Loucy (cell line): ENCODE results near the gene COL17A1.
A peak's percentile ranks its signal among the peaks of the same experiment; 100 is the strongest.

Experiments
- H2AFZ ChIP-seq: fragments of 200-600 bp; sonication (generic); 2 replicates; pipeline ENCODE4 v1.6.0; 2016; ENCODE audit warnings: antibody characterized with exemption, mild to moderate bottlenecking, low read length, moderate library complexity
- H3F3A ChIP-seq: fragments of 200-600 bp; 2 replicates; pipeline ENCODE4 v1.6.0; 2016; ENCODE audit warnings: antibody characterized with exemption, low read depth, mild to moderate bottlenecking
- H3K27me3 ChIP-seq: fragments of 200-600 bp; sonication (generic); 2 replicates; pipeline ENCODE4 v1.6.1; 2014; ENCODE audit warnings: low read length, mild to moderate bottlenecking; ENCODE audit not compliant: insufficient read depth, poor library complexity, severe bottlenecking
- H3K36me3 ChIP-seq: fragments of 200-600 bp; sonication (generic); 2 replicates; pipeline ENCODE4 v1.6.1; 2016; ENCODE audit warnings: low read length; ENCODE audit not compliant: insufficient read depth
- H3K4me1 ChIP-seq: fragments of 200-600 bp; sonication (generic); 2 replicates; pipeline ENCODE4 v1.5.1; 2014; ENCODE audit warnings: low read length, mild to moderate bottlenecking; ENCODE audit not compliant: insufficient read depth, poor library complexity, severe bottlenecking
- H3K4me2 ChIP-seq: fragments of 200-600 bp; sonication (generic); 2 replicates; pipeline ENCODE4 v1.6.0; 2014; ENCODE audit warnings: antibody characterized with exemption, low read length, low read depth, mild to moderate bottlenecking; ENCODE audit not compliant: poor library complexity, severe bottlenecking
- H3K4me3 ChIP-seq: fragments of 200-600 bp; sonication (generic); 2 replicates; pipeline ENCODE4 v1.5.1; 2014; ENCODE audit warnings: low read length, mild to moderate bottlenecking, mixed read lengths; ENCODE audit not compliant: poor library complexity, severe bottlenecking
- H3K79me2 ChIP-seq: fragments of 200-600 bp; sonication (generic); 2 replicates; pipeline ENCODE4 v1.6.1; 2014; ENCODE audit warnings: low read length; ENCODE audit not compliant: insufficient read depth
- H3K9ac ChIP-seq: fragments of 200-600 bp; sonication (generic); 2 replicates; pipeline ENCODE4 v1.6.0; 2014; ENCODE audit warnings: mild to moderate bottlenecking, low read depth, low read length, moderate library complexity; ENCODE audit not compliant: poor library complexity, severe bottlenecking
- H3K9me2 ChIP-seq: fragments of 200-600 bp; sonication (generic); replicated peaks from 2 replicates; pipeline ENCODE4 v1.6.1; 2016; ENCODE audit warnings: low read depth, low read length, mixed read lengths
- H3K9me3 ChIP-seq: fragments of 200-600 bp; sonication (generic); 2 replicates; pipeline ENCODE4 v1.6.1; 2014; ENCODE audit warnings: mild to moderate bottlenecking, antibody characterized with exemption, low read length, low read depth; ENCODE audit not compliant: insufficient read depth
- H4K20me1 ChIP-seq: fragments of 200-600 bp; sonication (generic); 2 replicates; pipeline ENCODE4 v1.6.0; 2014; ENCODE audit warnings: antibody characterized with exemption, low read length, mild to moderate bottlenecking; ENCODE audit not compliant: insufficient read depth, poor library complexity, severe bottlenecking
- EZH2phosphoT487 ChIP-seq: fragments of 200-600 bp; IDR thresholded peaks from 2 replicates; pipeline ENCODE4 v1.6.1; 2018; ENCODE audit warnings: antibody characterized with exemption, mild to moderate bottlenecking, moderate library complexity, borderline replicate concordance
- TF ChIP-seq, protein P1 (sequence below): fragments of 200-600 bp; sonication (generic); conservative IDR thresholded peaks from 2 replicates; pipeline ENCODE4 v1.5.1; 2014; ENCODE audit warnings: mild to moderate bottlenecking, antibody characterized with exemption, low read length

Gene COL17A1

DNA sequence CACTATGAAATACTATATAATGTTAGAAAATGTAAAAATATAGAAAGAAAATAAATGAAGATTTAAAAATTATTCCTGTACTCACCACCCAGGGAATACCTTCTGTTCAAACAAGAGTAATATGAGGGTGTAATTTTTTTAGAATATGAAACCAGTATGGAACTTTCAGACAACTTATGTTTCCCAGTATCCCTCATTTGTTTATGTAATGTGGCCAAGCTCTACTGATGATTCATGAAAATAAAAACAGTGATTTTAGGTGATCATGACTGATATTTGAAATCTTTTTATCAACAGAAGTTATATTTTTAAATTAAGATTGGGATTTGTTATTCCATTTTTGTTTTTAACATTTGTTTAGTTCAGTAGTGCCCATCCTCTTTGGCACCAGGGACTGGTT is 100.0 kb downstream of the COL17A1 start:
- peaks cover 42% of the 10 kb centered on the region for H3K4me1 ChIP-seq
- H3K27me3 ChIP-seq = no peaks in the 10 kb centered on the region
- TF ChIP-seq, protein P1, sequence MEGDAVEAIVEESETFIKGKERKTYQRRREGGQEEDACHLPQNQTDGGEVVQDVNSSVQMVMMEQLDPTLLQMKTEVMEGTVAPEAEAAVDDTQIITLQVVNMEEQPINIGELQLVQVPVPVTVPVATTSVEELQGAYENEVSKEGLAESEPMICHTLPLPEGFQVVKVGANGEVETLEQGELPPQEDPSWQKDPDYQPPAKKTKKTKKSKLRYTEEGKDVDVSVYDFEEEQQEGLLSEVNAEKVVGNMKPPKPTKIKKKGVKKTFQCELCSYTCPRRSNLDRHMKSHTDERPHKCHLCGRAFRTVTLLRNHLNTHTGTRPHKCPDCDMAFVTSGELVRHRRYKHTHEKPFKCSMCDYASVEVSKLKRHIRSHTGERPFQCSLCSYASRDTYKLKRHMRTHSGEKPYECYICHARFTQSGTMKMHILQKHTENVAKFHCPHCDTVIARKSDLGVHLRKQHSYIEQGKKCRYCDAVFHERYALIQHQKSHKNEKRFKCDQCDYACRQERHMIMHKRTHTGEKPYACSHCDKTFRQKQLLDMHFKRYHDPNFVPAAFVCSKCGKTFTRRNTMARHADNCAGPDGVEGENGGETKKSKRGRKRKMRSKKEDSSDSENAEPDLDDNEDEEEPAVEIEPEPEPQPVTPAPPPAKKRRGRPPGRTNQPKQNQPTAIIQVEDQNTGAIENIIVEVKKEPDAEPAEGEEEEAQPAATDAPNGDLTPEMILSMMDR = no peak
- TF ChIP-seq EZH2phosphoT487 = no peak
- no peak overlapping the region for H3K4me3 ChIP-seq
- H3K36me3 ChIP-seq = no peaks in the 10 kb centered on the region
- H3K9ac ChIP-seq = no peak overlapping the region
- no peak overlapping the region for H2AFZ ChIP-seq
- H3K79me2 ChIP-seq = peaks cover 69% of the 10 kb centered on the region
- H3K9me3 ChIP-seq = no peaks in the 10 kb centered on the region
- H3K9me2 ChIP-seq = no peaks in the 10 kb centered on the region
- no peak overlapping the region for H3K4me2 ChIP-seq
- peaks cover 21% of the 10 kb centered on the region for H3F3A ChIP-seq
- H4K20me1 ChIP-seq = no peaks in the 10 kb centered on the region

DNA sequence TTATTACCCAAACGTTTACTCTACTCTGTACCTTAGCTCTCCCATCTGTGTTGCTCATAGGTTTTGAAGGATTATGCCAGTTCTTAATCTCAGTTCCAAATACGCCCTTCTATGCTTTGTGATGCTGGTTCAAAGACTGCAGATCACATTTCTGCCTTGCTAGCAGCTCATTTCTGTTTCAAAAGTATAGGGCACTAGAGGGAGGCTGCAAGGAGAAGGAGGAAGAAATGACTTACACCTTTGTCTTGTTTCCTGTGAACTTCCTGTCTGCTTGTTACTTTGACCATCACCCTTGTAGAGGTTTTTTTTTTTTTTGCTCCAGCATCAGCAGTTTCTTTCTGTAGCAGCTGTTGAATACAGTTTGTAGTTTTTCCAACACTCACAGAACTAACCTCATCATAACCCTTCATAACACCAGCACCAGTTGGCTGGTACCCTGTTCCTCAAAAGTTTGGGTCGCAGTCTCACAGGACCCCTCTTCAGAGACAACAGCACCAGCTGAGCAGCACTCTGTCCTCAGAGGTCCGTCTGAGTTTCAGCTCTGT is 102.2 kb downstream of the COL17A1 start:
- Histone ChIP-seq H3K79me2 (peaks cover 74% of the 10 kb centered on the region), H3K4me1 (peaks cover 59% of the 10 kb centered on the region), H4K20me1 (no peaks in the 10 kb centered on the region), H3F3A (peaks cover 21% of the 10 kb centered on the region), H3K36me3 (no peaks in the 10 kb centered on the region), H3K9me2 (no peaks in the 10 kb centered on the region), H3K4me3 (peak overlapping the region; percentile 72), H3K27me3 (no peaks in the 10 kb centered on the region), H3K9me3 (no peaks in the 10 kb centered on the region), H3K9ac (peak overlapping the region; percentile 74), H2AFZ (peak overlapping the region; percentile 65), H3K4me2 (peak overlapping the region; percentile 89)
- TF ChIP-seq, protein P1 = no peak
- no peak for TF ChIP-seq EZH2phosphoT487

DNA sequence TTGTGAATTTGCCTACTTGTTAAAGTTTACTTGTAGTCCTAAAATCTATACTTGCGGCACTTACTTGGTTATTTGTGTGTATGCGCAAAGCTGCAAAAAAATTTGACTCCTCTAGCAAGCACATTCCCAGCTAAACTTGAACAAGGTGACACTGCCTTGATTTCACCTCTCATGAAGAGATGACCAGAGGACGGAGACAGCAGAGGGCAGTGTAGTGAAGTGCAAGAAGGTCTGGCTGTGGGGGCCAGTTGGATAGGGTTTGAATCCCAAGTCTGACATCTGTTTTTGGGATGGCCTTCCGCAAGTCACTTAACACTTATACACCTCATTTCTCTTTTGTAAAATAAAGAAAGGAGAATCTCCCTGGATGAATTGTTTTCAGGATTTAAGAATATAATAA is 103.0 kb downstream of the COL17A1 start:
- no peak for TF ChIP-seq EZH2phosphoT487
- TF ChIP-seq, protein P1 = peak; percentile 63
- Histone ChIP-seq H2AFZ (no peak overlapping the region), H3K4me3 (peak overlapping the region; percentile 72), H3F3A (peaks cover 21% of the 10 kb centered on the region), H3K27me3 (no peaks in the 10 kb centered on the region), H4K20me1 (no peaks in the 10 kb centered on the region), H3K79me2 (peaks cover 75% of the 10 kb centered on the region), H3K9me3 (no peaks in the 10 kb centered on the region), H3K36me3 (no peaks in the 10 kb centered on the region), H3K4me1 (peaks cover 59% of the 10 kb centered on the region), H3K9me2 (no peaks in the 10 kb centered on the region), H3K9ac (peak overlapping the region; percentile 74), H3K4me2 (peak overlapping the region; percentile 89)
